Measurements from ENCODE around the gene ELMOD1. TPM values are rescaled to one million over a fixed set of nuclear protein-coding genes. Genes with fewer than 3 reads are reported as not detected.
"Not testable (repeated sequence)": the region's sequence is repeated elsewhere in the genome, so short reads cannot be mapped to it uniquely, and the experiment has no call there.

The ELMOD1 gene
- total and polyA plus RNA-seq, 2 experiments from 2014 or later: 3.1 TPM

- Histone ChIP-seq H2AFZ (no peak overlapping the region), H3K4me1 (ENCODE audit: insufficient read depth) (no peaks in the 10 kb centered on the region)
- WGBS (ENCODE audit: low lambda C conversion rate, missing lambda C conversion rate): 64% methylated on average over 1 of the region's 1 CpG
Measured at GRCh38 chr11:107573438-107573837, 17.5 kb upstream of the ELMOD1 start.

DNA sequence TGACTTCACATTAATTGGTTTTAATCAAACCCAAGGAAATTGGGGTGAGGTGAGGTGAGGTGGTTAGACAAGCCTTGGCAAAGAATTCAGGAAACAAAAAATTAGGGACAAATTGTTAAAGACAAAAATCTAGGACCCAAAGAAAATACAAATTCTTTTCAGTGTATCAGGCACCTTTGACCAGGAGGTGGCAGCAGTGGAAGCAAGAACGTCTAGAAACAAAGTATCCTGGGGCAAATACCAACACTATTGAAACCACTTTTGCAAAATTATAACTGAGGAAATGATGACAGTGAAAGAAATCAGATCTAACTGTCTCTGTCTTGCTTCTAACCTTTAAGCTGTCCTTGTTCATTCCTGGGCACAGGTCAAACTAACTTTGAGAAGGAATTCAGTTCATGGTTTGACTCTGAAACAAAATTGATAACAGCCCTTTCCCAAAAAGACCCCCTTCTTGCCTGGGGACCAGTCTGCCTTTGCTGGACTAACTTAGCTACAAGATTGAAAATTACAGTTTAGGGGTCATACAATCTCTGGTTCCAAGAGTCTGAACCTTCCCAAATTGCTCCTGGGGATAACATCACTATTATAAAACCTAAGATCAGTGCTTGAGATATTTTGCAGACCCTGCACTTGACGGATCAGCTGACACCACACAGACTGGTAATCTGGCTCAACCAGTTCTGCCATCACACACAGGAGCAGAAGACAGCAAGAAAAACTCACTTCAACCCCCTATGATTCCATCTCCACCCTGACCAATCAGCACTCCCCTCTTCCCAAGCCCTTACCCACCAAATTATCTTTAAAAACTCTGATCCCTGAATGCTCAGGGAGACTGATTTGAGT, 14.2 kb upstream of the ELMOD1 start:
- H3K36me3 ChIP-seq (replicated peaks; ENCODE audit: insufficient read depth, low read depth); H3K27me3 ChIP-seq; H2AFZ ChIP-seq; H3K4me1 ChIP-seq (ENCODE audit: insufficient read depth); H3K4me3 ChIP-seq; H3K27ac ChIP-seq; H3K4me2 ChIP-seq; H3K79me2 ChIP-seq; H4K20me1 ChIP-seq (ENCODE audit: insufficient read depth, poor library complexity, severe bottlenecking); H3K9me3 ChIP-seq (ENCODE audit: low read depth); H3K9me2 ChIP-seq (replicated peaks; ENCODE audit: insufficient read depth): not testable (repeated sequence)
- TF ChIP-seq, protein P1, sequence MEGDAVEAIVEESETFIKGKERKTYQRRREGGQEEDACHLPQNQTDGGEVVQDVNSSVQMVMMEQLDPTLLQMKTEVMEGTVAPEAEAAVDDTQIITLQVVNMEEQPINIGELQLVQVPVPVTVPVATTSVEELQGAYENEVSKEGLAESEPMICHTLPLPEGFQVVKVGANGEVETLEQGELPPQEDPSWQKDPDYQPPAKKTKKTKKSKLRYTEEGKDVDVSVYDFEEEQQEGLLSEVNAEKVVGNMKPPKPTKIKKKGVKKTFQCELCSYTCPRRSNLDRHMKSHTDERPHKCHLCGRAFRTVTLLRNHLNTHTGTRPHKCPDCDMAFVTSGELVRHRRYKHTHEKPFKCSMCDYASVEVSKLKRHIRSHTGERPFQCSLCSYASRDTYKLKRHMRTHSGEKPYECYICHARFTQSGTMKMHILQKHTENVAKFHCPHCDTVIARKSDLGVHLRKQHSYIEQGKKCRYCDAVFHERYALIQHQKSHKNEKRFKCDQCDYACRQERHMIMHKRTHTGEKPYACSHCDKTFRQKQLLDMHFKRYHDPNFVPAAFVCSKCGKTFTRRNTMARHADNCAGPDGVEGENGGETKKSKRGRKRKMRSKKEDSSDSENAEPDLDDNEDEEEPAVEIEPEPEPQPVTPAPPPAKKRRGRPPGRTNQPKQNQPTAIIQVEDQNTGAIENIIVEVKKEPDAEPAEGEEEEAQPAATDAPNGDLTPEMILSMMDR (IDR thresholded peaks at IDR 0.05; ENCODE audit: poor library complexity): peak; percentile 89
- 18% methylated on average over 2 of the region's 2 CpGs for WGBS (ENCODE audit: low lambda C conversion rate, missing lambda C conversion rate)
- peak; percentile 65 for DNase-seq (ENCODE audit: low spot score)

More at GRCh38 chr11:107573438-107573837, 17.5 kb upstream of the ELMOD1 start:
- no peaks in the 10 kb centered on the region for H3K36me3 ChIP-seq (replicated peaks; ENCODE audit: insufficient read depth, low read depth)
- no peaks in the 10 kb centered on the region for H3K9me3 ChIP-seq (ENCODE audit: low read depth)
- DNase-seq (ENCODE audit: low spot score): no peak
- H3K27ac ChIP-seq: no peak overlapping the region
- H3K9me2 ChIP-seq (replicated peaks; ENCODE audit: insufficient read depth): no peaks in the 10 kb centered on the region
- H4K20me1 ChIP-seq (ENCODE audit: insufficient read depth, poor library complexity, severe bottlenecking): no peaks in the 10 kb centered on the region
- H3K4me3 ChIP-seq: no peak overlapping the region
- no peaks in the 10 kb centered on the region for H3K27me3 ChIP-seq
- no peaks in the 10 kb centered on the region for H3K79me2 ChIP-seq
- TF ChIP-seq, protein P1 (IDR thresholded peaks at IDR 0.05; ENCODE audit: poor library complexity): no peak
- no peak for TF ChIP-seq EZH2 (IDR thresholded peaks at IDR 0.05; ENCODE audit: borderline replicate concordance)
- no peak for TF ChIP-seq EZH2phosphoT487 (IDR thresholded peaks at IDR 0.05; ENCODE audit: low read depth, severe bottlenecking, unreplicated experiment)
- H3K4me2 ChIP-seq: no peak overlapping the region

DNA sequence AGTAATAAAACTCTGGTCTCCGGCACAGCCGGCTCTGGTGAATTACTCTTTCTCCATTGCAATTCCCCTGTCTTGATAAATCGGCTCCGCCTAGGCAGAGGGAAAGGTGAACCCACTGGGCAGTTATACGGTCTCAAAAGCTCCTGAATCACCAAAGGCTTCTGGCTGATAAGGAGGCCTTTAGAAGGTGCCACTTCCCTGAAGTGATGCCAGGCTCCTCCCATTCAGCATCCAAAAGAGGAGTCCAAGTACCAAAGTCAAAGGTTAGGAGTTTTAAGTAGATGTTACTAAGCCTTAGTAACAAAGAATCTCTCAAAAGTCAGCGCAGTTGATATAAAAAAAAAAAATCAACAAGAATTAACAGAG, 13.6 kb upstream of the ELMOD1 start:
- Histone ChIP-seq H3K4me3 (no peak overlapping the region), H3K4me1 (ENCODE audit: insufficient read depth) (no peaks in the 10 kb centered on the region), H3K79me2 (no peaks in the 10 kb centered on the region), H4K20me1 (ENCODE audit: insufficient read depth, poor library complexity, severe bottlenecking) (no peaks in the 10 kb centered on the region), H3K27ac (no peak overlapping the region), H3K9me3 (ENCODE audit: low read depth) (no peaks in the 10 kb centered on the region), H2AFZ (no peak overlapping the region), H3K36me3 (replicated peaks; ENCODE audit: insufficient read depth, low read depth) (no peaks in the 10 kb centered on the region), H3K4me2 (no peak overlapping the region), H3K9me2 (replicated peaks; ENCODE audit: insufficient read depth) (no peaks in the 10 kb centered on the region), H3K27me3 (no peaks in the 10 kb centered on the region)
- 64% methylated on average over 6 of the region's 6 CpGs for WGBS (ENCODE audit: low lambda C conversion rate, missing lambda C conversion rate)
- TF ChIP-seq EZH2phosphoT487 (IDR thresholded peaks at IDR 0.05; ENCODE audit: low read depth, severe bottlenecking, unreplicated experiment) (no peak), EZH2 (IDR thresholded peaks at IDR 0.05; ENCODE audit: borderline replicate concordance) (no peak)
- TF ChIP-seq, protein P1 (IDR thresholded peaks at IDR 0.05; ENCODE audit: poor library complexity): no peak
- no peak for DNase-seq (ENCODE audit: low spot score)

GRCh38 chr11:107579169-107579568, 11.8 kb upstream of the ELMOD1 start:
- H3K4me2 ChIP-seq; H2AFZ ChIP-seq; H3K9me2 ChIP-seq (replicated peaks; ENCODE audit: insufficient read depth); DNase-seq (ENCODE audit: low spot score); H3K36me3 ChIP-seq (replicated peaks; ENCODE audit: insufficient read depth, low read depth); H3K4me3 ChIP-seq; H3K4me1 ChIP-seq (ENCODE audit: insufficient read depth); H4K20me1 ChIP-seq (ENCODE audit: insufficient read depth, poor library complexity, severe bottlenecking); H3K9me3 ChIP-seq (ENCODE audit: low read depth); H3K27me3 ChIP-seq; H3K79me2 ChIP-seq; H3K27ac ChIP-seq: not testable (repeated sequence)
- WGBS (ENCODE audit: low lambda C conversion rate, missing lambda C conversion rate): 94% methylated on average over 2 of the region's 2 CpGs
